CD4-positive, alpha-beta T cell treated with Interleukin-10 for 1 hour (primary cell): ENCODE data around the gene BCL3.
"Not testable (repeated sequence)": the region's sequence is repeated elsewhere in the genome, so short reads cannot be mapped to it uniquely, and the experiment has no call there.

Experiments used
- DNase-seq: peaks from one replicate; pipeline ENCODE4 v3.0.0-alpha.2; 2020

BCL3 gene, protein sequence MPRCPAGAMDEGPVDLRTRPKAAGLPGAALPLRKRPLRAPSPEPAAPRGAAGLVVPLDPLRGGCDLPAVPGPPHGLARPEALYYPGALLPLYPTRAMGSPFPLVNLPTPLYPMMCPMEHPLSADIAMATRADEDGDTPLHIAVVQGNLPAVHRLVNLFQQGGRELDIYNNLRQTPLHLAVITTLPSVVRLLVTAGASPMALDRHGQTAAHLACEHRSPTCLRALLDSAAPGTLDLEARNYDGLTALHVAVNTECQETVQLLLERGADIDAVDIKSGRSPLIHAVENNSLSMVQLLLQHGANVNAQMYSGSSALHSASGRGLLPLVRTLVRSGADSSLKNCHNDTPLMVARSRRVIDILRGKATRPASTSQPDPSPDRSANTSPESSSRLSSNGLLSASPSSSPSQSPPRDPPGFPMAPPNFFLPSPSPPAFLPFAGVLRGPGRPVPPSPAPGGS

DNA sequence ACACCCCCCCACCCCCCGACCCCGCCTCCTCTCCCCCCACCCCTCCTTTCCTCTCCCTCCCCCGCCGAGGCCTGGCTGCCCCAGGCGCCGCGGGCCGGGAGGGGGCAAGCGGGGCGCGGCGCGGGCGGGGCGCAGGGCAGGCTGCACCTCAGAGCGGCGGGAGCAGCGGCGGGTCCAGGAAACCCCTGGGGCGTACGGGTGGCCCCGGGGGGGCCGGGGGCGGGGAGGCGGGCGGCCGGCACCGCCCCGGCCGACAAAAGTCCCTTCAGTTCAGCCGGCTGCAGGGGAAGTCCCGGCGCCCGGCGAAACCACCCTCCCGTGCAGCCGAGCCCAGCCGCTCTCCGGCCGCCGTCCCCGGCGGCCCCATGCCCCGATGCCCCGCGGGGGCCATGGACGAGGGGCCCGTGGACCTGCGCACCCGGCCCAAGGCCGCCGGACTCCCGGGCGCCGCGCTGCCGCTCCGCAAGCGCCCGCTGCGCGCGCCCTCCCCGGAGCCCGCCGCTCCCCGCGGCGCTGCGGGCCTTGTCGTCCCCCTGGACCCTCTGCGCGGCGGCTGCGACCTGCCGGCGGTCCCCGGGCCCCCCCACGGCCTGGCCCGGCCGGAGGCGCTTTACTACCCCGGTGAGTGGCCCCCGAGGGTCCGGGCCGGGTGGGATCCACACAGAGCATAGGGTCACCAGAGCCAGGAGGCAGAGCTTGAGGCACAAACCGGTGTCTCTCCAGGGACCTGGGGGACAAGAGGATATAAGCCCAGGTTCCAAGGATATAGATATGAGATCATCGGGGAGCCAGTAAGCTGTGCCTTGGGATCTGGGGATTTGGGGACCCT lies at the start of gene BCL3:
Gene BCL3, plus strand, starts transcription at position 283 of the 829 bp plus-strand sequence. Its CDS starts 83 bp downstream, at position 366.
- peak; percentile 93 for DNase-seq

DNA sequence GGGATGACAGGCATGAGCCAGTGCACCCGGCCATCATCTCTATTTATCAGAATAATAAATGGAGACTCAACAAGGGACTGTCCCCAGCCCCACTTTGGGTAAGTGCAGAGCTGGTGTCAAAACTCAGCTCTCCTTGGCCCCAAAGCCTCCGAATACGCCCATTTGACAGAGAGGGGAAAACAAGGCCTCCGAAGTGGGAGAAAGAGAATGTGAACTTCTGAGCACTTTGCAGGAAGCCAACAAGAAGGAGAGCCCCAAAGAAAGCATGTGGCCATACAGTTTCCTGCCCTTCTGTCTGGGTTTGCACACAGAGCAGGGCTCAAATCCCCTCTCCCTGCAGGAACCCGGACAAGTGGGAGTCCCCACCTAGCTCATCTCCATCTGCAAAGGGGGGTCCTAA lies 48.0 kb upstream of the BCL3 start:
- DNase-seq: no peak

DNA sequence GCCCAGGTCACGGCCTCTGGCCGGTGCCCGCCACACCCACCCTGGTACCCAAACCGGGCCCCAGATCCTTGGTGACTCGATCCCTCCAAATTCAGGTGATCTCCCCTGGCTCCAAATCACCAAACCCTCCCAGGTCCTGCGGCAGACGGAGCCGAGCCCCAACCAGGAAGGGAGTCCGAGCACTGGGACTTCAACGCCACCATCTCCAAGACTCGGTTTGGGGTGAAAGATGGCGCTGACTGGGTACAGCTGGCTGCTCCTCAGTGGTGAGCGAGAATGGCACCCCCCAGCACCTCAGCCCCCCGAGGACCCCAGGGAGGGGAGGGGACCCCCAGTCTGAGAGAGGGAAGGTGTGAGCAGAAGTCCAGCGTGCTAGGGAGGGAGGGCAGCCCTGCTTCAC lies 47.3 kb upstream of the BCL3 start:
- no peak for DNase-seq

DNA sequence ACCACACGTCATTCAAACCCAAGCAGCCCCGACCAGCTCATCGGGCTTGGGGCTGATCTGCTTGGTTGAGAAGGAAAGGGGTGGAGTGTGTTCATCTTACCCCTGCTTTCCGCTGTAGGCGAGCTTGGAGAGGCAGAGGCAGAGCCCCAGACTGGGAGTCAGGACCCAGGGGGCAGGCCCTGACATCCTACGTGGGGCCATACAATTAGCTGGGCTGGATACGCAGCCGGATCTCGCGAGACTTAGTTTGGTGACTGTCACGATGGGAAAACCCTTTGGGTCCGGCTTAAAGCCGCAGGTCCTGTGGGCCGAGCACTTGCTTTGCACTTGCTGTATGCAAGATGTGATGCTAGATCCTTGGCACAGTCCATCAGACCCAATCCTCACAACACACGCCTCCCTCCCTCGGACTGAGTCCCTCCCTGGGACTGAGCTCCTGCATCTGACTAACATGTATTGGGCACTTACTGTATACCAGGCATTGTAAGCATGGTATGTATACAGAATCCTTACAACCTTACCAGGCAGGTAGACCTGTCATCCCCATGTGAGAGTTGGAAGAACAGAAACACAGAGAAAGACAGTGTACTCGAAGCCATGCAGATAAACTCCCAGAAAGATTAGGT lies 45.8 kb upstream of the BCL3 start:
- DNase-seq: no peak

DNA sequence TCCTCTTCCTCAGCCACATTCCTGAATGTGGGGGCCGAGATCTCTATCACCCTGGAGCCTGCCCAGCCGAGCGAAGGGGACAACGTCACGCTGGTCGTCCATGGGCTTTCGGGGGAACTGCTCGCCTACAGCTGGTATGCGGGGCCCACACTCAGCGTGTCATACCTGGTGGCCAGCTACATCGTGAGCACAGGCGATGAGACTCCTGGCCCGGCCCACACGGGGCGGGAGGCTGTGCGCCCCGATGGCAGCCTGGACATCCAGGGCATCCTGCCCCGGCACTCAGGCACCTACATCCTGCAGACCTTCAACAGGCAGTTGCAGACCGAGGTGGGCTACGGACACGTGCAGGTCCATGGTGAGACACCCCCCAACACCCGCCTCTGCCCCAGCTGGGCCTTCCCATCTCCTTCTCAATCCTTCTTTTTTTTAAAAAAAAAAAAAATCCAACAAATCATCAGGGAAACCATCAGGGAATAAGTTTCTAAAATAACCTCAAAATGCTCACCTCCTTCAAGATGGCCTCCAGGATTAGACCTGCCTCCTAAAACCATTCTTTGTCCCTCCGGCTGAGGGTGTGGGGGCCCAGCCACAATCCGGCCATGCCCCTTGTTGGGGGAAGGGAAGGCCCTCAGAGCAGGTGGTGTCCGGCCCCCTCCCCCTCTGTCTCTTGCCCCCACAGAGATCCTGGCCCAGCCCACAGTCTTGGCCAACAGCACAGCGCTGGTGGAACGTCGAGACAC lies 45.0 kb upstream of the BCL3 start:
- no peak for DNase-seq

DNA sequence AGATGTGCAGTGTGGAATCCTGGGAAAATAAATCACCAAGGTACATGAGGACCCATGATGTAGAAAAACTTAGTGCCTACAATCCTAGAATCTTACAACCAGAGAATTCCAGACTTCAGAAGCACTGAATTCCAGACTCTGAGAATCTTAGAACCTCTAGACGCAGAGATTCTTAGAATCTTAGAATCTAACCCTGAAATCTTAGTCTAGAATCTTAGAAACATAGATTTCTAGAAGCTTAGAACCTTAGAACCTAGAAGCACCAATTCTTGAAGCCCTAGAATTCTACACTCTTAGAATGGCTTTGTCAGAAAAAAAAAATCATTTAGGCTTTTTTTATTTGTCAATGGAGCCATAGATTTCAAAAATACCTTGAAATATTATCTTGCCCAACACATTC lies 43.5 kb upstream of the BCL3 start:
- DNase-seq: no peak

DNA sequence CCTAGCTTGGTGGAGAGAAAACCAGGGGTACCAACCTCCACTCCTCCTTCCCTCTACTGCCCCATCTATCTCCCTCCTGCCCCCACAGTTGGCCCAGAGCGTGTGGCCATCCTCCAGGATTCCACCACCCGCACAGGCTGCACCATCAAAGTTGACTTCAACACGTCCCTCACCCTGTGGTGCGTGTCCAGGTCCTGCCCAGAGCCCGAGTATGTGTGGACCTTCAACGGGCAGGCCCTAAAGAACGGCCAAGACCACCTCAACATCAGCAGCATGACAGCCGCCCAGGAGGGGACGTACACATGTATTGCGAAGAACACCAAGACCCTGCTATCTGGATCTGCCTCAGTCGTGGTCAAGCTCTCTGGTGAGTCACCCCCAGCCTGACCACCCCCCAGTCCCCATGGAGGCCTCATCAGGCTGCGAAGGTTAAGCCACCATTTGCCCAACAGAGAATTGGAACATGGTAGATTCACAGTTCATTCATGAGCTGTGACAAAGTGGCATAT lies 43.0 kb upstream of the BCL3 start:
- no peak for DNase-seq

DNA sequence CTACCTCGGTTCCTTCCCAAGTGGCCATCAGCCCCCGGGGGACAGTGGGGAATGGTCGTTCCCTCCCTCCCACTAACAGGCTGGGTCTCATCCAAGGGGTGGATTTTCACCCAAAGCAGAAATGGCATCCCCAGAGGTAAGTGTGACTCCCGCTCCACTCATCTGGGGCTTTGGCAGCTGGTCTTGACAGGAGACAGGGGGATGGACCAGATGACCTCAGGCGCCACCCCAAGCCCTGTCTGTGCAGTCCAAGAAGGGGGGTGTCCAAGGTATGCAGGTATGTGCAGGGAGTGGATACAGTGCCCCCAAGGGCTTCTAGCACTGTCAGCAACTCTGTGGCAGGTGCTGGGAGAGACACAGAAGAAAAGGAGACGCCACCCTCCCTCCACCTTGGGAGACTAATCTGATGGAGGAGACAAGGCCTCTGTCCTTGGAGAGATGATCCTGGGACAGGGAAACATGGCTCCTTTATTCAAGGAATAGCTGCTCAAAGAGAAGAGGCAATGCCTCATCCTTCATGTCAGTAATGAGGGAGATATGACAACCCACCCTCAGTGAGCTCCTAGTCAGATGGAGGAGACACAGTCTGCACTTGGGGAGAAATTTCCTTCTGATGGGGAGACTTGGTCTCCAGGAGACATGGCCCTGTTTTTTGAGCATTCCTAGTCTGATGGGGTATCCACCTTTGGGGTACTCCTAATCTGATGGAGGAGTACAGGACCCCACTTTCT lies 41.8 kb upstream of the BCL3 start:
- no peak for DNase-seq

DNA sequence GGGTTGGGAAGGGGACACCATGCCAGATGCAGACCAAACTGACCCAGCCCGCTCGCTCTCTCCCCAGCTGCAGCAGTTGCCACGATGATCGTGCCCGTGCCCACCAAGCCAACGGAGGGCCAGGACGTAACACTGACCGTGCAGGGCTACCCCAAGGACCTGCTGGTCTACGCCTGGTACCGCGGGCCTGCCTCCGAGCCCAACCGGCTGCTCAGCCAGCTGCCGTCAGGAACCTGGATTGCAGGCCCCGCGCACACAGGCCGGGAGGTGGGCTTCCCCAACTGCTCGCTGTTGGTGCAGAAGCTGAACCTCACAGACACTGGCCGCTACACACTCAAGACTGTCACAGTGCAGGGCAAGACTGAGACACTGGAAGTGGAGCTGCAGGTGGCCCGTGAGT lies 40.7 kb upstream of the BCL3 start:
- no peak for DNase-seq

DNA sequence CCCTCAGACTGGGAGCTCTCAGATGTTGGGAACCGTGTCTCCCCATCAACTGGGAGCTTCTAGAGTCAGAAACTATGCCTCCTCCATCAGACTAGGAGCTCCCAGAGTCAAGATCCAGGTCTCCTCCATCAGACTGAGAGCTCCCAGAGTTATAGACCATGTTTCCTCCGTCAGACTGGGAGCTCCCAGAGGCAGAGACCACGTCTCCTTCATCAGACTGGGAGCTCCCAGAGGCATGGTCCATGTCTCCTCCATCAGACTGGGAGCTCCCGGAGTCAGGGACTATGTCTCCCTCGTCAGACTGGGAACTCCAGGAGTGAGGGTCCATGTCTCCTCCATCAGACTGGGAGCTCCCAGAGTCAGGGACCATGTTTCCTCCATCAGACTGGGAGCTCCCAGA lies 39.6 kb upstream of the BCL3 start:
- no peak for DNase-seq

DNA sequence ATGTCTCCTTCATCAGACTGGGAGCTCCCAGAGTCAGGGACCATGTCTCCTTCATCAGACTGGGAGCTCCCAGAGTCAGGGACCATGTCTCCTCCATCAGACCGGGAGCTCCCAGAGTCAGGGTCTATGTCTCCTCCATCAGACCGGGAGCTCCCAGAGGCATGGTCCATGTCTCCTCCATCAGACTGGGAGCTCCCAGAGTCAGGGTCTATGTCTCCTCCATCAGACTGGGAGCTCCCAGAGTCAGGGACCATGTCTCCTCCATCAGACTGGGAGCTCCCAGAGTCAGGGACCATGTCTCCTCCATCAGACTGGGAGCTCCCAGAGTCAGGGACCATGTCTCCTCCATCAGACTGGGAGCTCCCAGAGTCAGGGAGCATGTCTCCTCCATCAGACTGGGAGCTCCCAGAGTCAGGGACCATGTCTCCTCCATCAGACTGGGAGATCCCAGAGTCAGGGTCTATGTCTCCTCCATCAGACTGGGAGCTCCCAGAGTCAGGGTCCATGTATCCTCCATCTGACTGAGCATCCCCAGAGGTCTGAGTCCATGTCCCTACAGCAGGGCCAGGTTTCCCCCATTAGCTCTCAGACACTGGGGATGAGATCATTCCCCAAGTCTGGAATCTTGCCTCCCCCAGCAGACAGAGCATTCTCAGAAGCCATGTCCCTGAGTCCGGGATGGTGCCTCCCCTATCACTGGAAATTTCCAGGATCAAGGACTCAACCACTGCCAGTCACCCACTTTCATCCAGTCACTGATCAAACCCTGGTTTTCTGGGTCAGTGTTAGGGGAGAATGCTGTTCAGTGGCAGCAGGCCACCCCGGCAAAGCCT lies 38.9 kb upstream of the BCL3 start:
- not testable (repeated sequence) for DNase-seq

DNA sequence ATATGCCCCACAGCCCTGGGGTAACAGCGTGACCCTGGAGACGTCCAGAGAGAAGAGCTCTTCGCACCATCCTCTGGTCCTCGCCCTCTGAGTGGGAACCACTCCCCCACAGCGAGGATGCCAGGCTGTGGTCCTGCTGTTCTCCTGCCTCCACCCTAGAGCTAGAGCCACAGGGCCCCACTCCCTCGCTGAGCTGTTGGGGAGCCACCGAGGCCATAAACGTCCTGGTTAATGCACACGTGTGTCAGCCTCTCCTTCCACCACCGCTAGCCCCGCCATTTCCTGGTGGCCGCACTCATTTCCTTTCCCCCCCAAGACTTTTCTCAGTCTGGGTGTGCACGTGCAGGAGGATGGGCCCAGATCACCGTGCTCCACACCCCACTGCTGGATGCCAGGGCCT lies 38.0 kb upstream of the BCL3 start:
- no peak for DNase-seq

DNA sequence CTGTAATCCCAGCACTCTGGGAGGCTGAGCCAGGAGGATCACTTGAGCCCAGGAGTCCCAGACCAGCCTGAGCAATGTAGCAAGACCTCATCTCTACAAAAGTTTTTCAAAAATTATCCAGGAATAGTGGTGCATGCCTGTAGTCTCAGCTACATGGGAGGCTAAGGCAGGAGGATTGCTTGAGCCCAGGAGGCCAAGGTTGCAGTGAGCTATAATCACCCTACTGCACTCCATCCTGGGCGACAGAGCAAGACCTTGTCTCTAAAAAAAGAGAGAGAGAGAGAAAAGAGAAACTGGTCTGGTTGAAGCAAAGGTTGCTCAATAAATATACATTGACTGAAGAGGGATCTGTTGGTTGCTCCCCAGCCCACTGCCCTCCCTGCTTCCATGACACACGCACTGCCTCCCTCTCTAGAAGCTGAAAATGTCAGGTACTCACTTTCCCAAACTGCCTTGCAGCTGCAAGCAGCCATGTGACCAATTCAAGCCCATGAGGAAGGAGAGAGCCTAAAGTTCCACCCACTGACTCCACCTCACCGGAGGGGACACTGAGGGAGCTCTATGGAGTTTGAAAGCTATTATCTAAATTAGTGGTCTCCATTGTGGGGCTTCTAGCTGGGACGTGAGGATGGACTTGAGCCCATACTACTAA lies 35.5 kb upstream of the BCL3 start:
- no peak for DNase-seq

DNA sequence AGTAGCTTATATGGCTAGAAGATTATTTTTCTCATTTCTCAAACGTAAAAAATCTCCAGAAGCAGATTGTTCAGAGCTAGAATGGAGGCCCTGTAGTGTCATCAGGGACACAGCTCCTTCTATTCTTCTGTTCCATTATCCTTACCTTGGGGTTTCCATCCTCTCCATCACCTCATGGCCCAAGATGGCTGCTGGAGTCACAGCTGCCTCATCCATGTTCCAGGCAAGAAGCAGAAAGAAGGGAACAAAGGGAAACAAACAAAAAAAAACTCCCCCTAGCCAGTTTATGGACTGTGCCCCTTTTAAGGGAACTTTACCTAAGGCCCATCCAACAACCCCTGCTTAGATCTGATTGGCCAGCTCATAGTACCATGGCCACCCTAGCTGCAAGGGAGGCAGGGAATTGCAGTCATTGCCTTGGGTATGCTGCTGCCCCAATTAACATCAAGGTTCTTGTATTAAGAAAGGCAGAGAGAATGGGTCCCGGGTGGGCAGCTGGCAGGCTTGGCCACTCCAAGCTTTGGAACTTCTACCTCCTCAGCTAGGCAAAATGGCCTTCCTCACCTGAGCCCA lies 33.8 kb upstream of the BCL3 start:
- no peak for DNase-seq

DNA sequence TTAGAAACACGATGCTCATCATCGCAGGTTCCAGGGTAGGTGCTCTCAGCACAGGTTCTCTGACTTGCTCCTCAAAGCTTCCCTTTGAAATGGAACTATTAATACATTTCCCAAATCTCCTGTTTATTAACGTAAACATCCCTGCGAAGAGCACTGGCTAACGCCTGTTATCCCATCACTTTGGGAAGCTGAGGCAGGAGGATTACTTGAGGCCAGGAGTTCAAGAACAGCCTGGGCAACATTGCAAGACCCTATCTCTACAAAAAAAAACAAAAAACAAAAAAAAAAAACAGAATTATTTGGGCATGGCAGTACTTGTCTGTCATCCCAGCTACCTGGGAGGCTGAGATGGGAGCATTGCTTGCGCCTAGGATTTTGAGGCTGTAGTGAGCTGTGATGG lies 30.9 kb upstream of the BCL3 start:
- DNase-seq: no peak

DNA sequence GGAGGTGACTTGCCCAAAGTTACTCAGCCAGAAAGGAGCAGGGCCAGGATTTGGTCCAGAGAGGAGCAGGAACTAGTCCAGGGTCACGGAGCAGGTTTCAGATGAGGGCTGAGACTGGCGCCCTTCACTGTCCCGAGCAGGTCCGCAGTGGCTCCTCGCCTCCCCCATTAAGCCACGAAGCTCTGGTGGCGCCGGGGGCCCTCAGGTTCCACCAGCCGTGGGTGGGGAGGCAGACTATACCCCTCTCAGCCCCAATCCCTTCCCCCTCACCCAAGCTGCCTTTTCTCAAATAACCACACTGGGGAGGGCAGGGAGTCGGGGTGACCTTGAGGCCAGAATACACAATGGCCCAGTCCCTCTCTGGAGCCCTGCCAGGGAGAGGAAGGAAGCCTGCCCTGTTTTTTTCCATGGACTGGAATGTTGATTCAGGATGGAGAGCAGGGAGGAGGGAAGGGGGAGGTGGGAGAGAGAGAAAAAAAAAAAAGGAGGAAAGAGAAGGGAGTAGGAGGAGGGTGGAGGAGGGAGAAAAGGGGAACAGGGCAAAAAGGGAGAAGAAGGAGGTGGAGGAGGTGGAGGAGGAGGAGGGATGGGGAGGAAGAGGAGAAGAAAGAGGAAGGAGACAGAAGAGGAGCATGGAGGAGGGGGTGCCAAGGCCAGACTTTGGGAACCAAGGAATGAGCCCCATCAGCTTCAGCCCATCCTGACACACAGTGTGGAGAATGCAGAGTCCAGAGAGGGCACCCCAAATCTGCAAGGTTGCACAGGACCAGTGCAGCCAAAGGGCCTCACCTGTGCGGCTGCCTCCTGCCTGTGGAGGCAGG lies 29.9 kb upstream of the BCL3 start:
- no peak for DNase-seq

DNA sequence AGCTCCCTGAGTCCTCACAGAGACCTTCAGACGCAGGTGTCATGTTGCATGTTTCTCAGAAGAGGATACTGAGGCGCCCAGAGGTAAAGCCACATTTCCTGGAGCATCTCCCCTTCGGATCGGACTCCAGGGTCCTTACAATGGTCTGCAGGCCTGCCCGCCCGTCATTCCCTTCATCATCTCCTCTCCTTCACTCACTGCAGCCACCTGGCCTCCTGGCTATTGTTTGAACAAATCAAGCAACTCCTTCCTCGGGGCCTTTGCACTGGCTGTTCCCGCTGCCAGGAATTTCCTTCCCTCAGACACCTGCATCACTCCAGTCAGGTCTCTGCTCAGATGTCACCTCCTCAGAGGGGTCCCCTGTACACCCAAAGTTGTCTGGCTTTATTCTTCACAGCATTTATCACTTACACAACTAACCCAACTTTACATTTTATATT lies 29.2 kb upstream of the BCL3 start:
- DNase-seq: no peak

DNA sequence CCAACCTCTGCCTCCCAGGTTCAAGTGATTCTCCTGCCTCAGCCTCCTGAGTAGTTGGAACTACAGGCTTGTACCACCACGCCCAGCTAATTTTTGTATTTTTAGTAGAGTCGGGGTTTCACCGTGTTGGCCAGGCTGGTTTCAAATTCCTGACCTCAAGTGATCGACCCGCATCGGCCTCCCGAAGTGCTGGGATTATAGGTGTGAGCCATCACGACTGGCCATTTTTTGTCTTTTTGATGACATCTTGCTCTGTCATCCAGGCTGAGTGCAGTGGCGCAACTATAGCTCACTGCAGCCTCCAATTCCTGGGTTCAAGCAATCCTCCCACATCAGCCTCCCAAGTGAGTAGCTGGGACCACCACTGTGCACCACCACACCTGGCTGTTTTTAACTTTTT lies 28.1 kb upstream of the BCL3 start:
- DNase-seq: not testable (repeated sequence)

DNA sequence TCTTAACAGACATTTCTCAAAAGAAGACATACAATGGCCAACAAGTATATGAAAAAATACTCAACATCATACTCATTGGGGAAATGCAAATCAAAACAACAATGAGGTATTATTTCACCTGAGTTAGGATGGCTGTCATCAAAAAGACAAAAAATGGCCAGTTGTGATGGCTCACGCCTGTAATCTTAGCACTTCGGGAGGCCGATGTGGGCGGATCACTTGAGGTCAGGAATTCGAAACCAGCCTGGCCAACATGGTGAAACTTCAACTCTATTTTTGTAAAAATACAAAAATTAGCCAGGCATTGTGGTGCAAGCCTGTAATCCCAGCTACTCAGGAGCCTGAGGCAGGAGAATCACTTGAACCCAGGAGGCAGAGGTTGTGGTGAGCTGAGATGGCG lies 27.6 kb upstream of the BCL3 start:
- no peak for DNase-seq
